NCI-H1105 treated with DMSO at 0.1 percent for 48 hours (cell line): ENCODE data around the gene GASK1A.
A peak's percentile ranks its signal among the peaks of the same experiment; 100 is the strongest.

Experiments used
- DNase-seq: peaks from one replicate; lab custom pipeline; 2025; lab: John Stamatoyannopoulos, UW

Gene GASK1A

GRCh38 chr3:43090238-43090637 lies 111.1 kb downstream of the GASK1A start:
- no peak for DNase-seq

- DNase-seq, result no peak
Observed at GRCh38 chr3:43091481-43091880, 112.4 kb downstream of the GASK1A start.

- DNase-seq, result no peak
Observed at GRCh38 chr3:43093006-43093405, 113.9 kb downstream of the GASK1A start.

GRCh38 chr3:43093974-43094373 lies 114.9 kb downstream of the GASK1A start:
- no peak for DNase-seq

GRCh38 chr3:43094381-43094780 lies 115.3 kb downstream of the GASK1A start:
- DNase-seq, result no peak

- no peak for DNase-seq
Observed at GRCh38 chr3:43094851-43095250, 115.7 kb downstream of the GASK1A start.

GRCh38 chr3:43095370-43095769 lies 116.3 kb downstream of the GASK1A start:
- no peak for DNase-seq

- no peak for DNase-seq
Observed at GRCh38 chr3:43096761-43097160, 117.7 kb downstream of the GASK1A start.

GRCh38 chr3:43097400-43098080 lies 118.4 kb downstream of the GASK1A start:
- no peak for DNase-seq

- no peak for DNase-seq
Observed at GRCh38 chr3:43098761-43099160, 119.7 kb downstream of the GASK1A start.

- DNase-seq, result peak; percentile 2
Observed at GRCh38 chr3:43102773-43103480, 123.8 kb downstream of the GASK1A start.

GRCh38 chr3:43104039-43104438 lies 124.9 kb downstream of the GASK1A start:
- DNase-seq, result no peak

- no peak for DNase-seq
Observed at GRCh38 chr3:43104660-43105595, 125.8 kb downstream of the GASK1A start.

- DNase-seq, result peak; percentile 70
Observed at GRCh38 chr3:43105596-43106292, 126.6 kb downstream of the GASK1A start, which contains the start of gene POMGNT2. POMGNT2 (minus strand) TSS chr3:43106079; CDS start chr3:43081431, 24,648 bp downstream.

- DNase-seq, result no peak
Observed at GRCh38 chr3:43106293-43106628, 127.2 kb downstream of the GASK1A start.
